OCI-LY3 (cell line): ENCODE measurements around the gene GALNT3.

Experiments used
- H2AFZ ChIP-seq: fragments of 200-600, 300-600 bp; shearing (Covaris generic); 2 replicates; pipeline ENCODE4 v1.6.0; 2014; ENCODE audit warnings: antibody characterized with exemption, low read depth, low read length
- H3K27ac ChIP-seq: fragments of 200-600, 300-600 bp; sonication (generic); 2 replicates; pipeline ENCODE4 v1.5.1; 2014; ENCODE audit warnings: mild to moderate bottlenecking, low read length, moderate library complexity, mixed read lengths
- H3K27me3 ChIP-seq: fragments of 200-600, 300-600 bp; sonication (generic); 2 replicates; pipeline ENCODE4 v1.6.1; 2014; ENCODE audit warnings: low read depth, low read length, mixed read lengths
- H3K36me3 ChIP-seq: fragments of 200-600, 300-600 bp; sonication (generic); replicated peaks from 2 replicates; pipeline ENCODE3; 2014; ENCODE audit warnings: low read depth, low read length, mixed read lengths
- H3K4me1 ChIP-seq: fragments of 300-600, 200-600 bp; sonication (generic); 2 replicates; pipeline ENCODE4 v1.6.1; 2014; ENCODE audit warnings: low read length, mixed read lengths
- H3K4me2 ChIP-seq: fragments of 200-600, 300-600 bp; sonication (generic); 2 replicates; pipeline ENCODE4 v1.6.1; 2014; ENCODE audit warnings: low read length, mixed read lengths
- H3K4me3 ChIP-seq: fragments of 300-600, 200-600 bp; sonication (generic); 2 replicates; pipeline ENCODE4 v1.5.1; 2014; ENCODE audit warnings: antibody characterized with exemption, mild to moderate bottlenecking, low read length, moderate library complexity
- H3K79me2 ChIP-seq: fragments of 300-600, 200-600 bp; shearing (Covaris generic); 2 replicates; pipeline ENCODE4 v1.6.1; 2014; ENCODE audit warnings: mild to moderate bottlenecking, low read length, mixed read lengths
- H3K9ac ChIP-seq: fragments of 300-600, 200-600 bp; shearing (Covaris generic); 2 replicates; pipeline ENCODE4 v1.6.0; 2014; ENCODE audit warnings: mild to moderate bottlenecking, low read length, moderate library complexity
- H3K9me3 ChIP-seq: fragments of 200-600, 300-600 bp; shearing (Covaris generic); 2 replicates; pipeline ENCODE4 v1.6.1; 2014; ENCODE audit warnings: low read length, mixed read lengths; ENCODE audit not compliant: insufficient read depth
- H4K20me1 ChIP-seq: fragments of 200-600, 300-600 bp; sonication (generic); 2 replicates; pipeline ENCODE4 v1.6.1; 2016; ENCODE audit warnings: low read length, mixed read lengths; ENCODE audit not compliant: insufficient read depth
- EZH2phosphoT487 ChIP-seq: fragments of 200-600 bp; shearing (Covaris generic); IDR thresholded peaks from 2 replicates; pipeline ENCODE4 v1.6.1; 2018; ENCODE audit warnings: antibody characterized with exemption, mixed run types, low read depth
- TF ChIP-seq, protein P1 (sequence below): fragments of 200-600, 300-600 bp; sonication (generic); IDR thresholded peaks from 2 replicates; pipeline ENCODE4 v1.5.1; 2014; ENCODE audit warnings: antibody characterized with exemption, low read length, low read depth

GALNT3 gene

GRCh38 chr2:165792104-165792454, 2.0 kb downstream of the GALNT3 start:
- Histone ChIP-seq H3K9ac (no peak overlapping the region), H3K27me3 (peaks cover 25% of the 10 kb centered on the region), H3K9me3 (no peaks in the 10 kb centered on the region), H3K4me1 (peaks cover 12% of the 10 kb centered on the region), H3K79me2 (no peaks in the 10 kb centered on the region), H3K4me2 (no peak overlapping the region), H3K4me3 (no peak overlapping the region), H3K36me3 (no peaks in the 10 kb centered on the region), H4K20me1 (no peaks in the 10 kb centered on the region), H3K27ac (no peak overlapping the region), H2AFZ (no peak overlapping the region)
- TF ChIP-seq, protein P1, sequence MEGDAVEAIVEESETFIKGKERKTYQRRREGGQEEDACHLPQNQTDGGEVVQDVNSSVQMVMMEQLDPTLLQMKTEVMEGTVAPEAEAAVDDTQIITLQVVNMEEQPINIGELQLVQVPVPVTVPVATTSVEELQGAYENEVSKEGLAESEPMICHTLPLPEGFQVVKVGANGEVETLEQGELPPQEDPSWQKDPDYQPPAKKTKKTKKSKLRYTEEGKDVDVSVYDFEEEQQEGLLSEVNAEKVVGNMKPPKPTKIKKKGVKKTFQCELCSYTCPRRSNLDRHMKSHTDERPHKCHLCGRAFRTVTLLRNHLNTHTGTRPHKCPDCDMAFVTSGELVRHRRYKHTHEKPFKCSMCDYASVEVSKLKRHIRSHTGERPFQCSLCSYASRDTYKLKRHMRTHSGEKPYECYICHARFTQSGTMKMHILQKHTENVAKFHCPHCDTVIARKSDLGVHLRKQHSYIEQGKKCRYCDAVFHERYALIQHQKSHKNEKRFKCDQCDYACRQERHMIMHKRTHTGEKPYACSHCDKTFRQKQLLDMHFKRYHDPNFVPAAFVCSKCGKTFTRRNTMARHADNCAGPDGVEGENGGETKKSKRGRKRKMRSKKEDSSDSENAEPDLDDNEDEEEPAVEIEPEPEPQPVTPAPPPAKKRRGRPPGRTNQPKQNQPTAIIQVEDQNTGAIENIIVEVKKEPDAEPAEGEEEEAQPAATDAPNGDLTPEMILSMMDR, result no peak
- no peak for TF ChIP-seq EZH2phosphoT487

GRCh38 chr2:165791421-165792103, 2.5 kb downstream of the GALNT3 start:
- H3K9me3 ChIP-seq, result no peaks in the 10 kb centered on the region
- no peaks in the 10 kb centered on the region for H3K36me3 ChIP-seq
- H3K4me2 ChIP-seq, result no peak overlapping the region
- TF ChIP-seq EZH2phosphoT487, result no peak
- TF ChIP-seq, protein P1, result no peak
- no peak overlapping the region for H3K9ac ChIP-seq
- no peaks in the 10 kb centered on the region for H4K20me1 ChIP-seq
- H3K27me3 ChIP-seq, result peaks cover 25% of the 10 kb centered on the region
- H3K79me2 ChIP-seq, result no peaks in the 10 kb centered on the region
- peaks cover 12% of the 10 kb centered on the region for H3K4me1 ChIP-seq
- no peak overlapping the region for H2AFZ ChIP-seq
- H3K27ac ChIP-seq, result no peak overlapping the region
- H3K4me3 ChIP-seq, result no peak overlapping the region

- H2AFZ ChIP-seq, result no peak overlapping the region
- H3K4me2 ChIP-seq, result no peak overlapping the region
- H3K27ac ChIP-seq, result no peak overlapping the region
- no peaks in the 10 kb centered on the region for H4K20me1 ChIP-seq
- H3K27me3 ChIP-seq, result peaks cover 20% of the 10 kb centered on the region
- no peaks in the 10 kb centered on the region for H3K9me3 ChIP-seq
- TF ChIP-seq EZH2phosphoT487, result no peak
- TF ChIP-seq, protein P1, result no peak
- H3K79me2 ChIP-seq, result no peaks in the 10 kb centered on the region
- peaks cover 12% of the 10 kb centered on the region for H3K4me1 ChIP-seq
- H3K4me3 ChIP-seq, result no peak overlapping the region
- no peak overlapping the region for H3K9ac ChIP-seq
- no peaks in the 10 kb centered on the region for H3K36me3 ChIP-seq
Observed at GRCh38 chr2:165790466-165790865, 3.6 kb downstream of the GALNT3 start.

GRCh38 chr2:165787334-165787733, 6.7 kb downstream of the GALNT3 start:
- TF ChIP-seq EZH2phosphoT487, result no peak
- TF ChIP-seq, protein P1, result no peak
- no peaks in the 10 kb centered on the region for H3K4me1 ChIP-seq
- peaks cover 2% of the 10 kb centered on the region; the same call in 1 of the 2 replicates for H3K27me3 ChIP-seq
- no peak overlapping the region for H2AFZ ChIP-seq
- no peaks in the 10 kb centered on the region for H3K79me2 ChIP-seq
- H3K4me2 ChIP-seq, result no peak overlapping the region
- no peaks in the 10 kb centered on the region for H3K36me3 ChIP-seq
- H3K9ac ChIP-seq, result no peak overlapping the region
- H3K4me3 ChIP-seq, result no peak overlapping the region
- H3K9me3 ChIP-seq, result no peaks in the 10 kb centered on the region
- H4K20me1 ChIP-seq, result no peaks in the 10 kb centered on the region
- H3K27ac ChIP-seq, result no peak overlapping the region
